H1 (cell line): ENCODE data around the gene FOXC2. TPM values are rescaled to one million over a fixed set of nuclear protein-coding genes. Genes with fewer than 3 reads are reported as not detected.

Source experiments
- CTCF ChIA-PET: fragments of 300-600 bp; sonication (Branson Sonifier 250); formaldehyde crosslinking; loops from one replicate; lab custom pipeline; 2021; ENCODE audit not compliant: partially characterized antibody; lab: Charles Lee
- POLR2A ChIA-PET: fragments of 300-600 bp; sonication (Branson Sonifier 250); formaldehyde crosslinking; loops from one replicate; lab custom pipeline; 2021; ENCODE audit warnings: inconsistent platforms; ENCODE audit not compliant: partially characterized antibody; lab: Charles Lee
- DNase-seq, 2 experiments: peaks; one replicate each; pipeline versions ENCODE4 v3.0.0 to v3.0.0-alpha.2; 2010 to 2022; ENCODE audit warnings: low spot score in 2 of 2, low read depth in 1 of 2, mixed read lengths in 1 of 2
- FAIRE-seq: peaks from 2 replicates; lab custom pipeline; 2011; peaks lifted over from hg19 to GRCh38; lab: Jason Lieb, UNC
- H2AFZ ChIP-seq: 2 replicates; pipeline ENCODE4 v1.8.1; 2012; ENCODE audit warnings: low read length, inconsistent platforms
- H2AK5ac ChIP-seq: 2 replicates; pipeline ENCODE4 v1.6.1; 2013; ENCODE audit warnings: low read depth, low read length
- H2BK120ac ChIP-seq: replicated peaks from 2 replicates; pipeline ENCODE3; 2013; ENCODE audit warnings: low read depth, low read length, inconsistent platforms
- H2BK12ac ChIP-seq: 2 replicates; pipeline ENCODE4 v1.6.1; 2013; ENCODE audit warnings: low read depth, low read length
- H2BK15ac ChIP-seq: 2 replicates; pipeline ENCODE4 v1.6.1; 2013; ENCODE audit warnings: low read length
- H2BK20ac ChIP-seq: 2 replicates; pipeline ENCODE4 v1.6.1; 2013; ENCODE audit warnings: low read length
- H2BK5ac ChIP-seq: 2 replicates; pipeline ENCODE4 v1.6.1; 2013; ENCODE audit warnings: low read depth, low read length
- H3K14ac ChIP-seq: 2 replicates; pipeline ENCODE4 v1.6.1; 2013; ENCODE audit warnings: inconsistent platforms; ENCODE audit not compliant: insufficient read length
- H3K18ac ChIP-seq: 2 replicates; pipeline ENCODE4 v1.6.1; 2013; ENCODE audit warnings: low read length; ENCODE audit errors: extremely low read depth
- H3K23ac ChIP-seq: 2 replicates; pipeline ENCODE4 v1.6.1; 2013; ENCODE audit warnings: inconsistent platforms; ENCODE audit not compliant: insufficient read length
- H3K23me2 ChIP-seq: 2 replicates; pipeline ENCODE4 v1.6.1; 2013; ENCODE audit warnings: low read depth, low read length
- H3K27ac ChIP-seq: 2 replicates; pipeline ENCODE4 v1.6.1; 2011; ENCODE audit warnings: low read depth, low read length, inconsistent platforms
- H3K27me3 ChIP-seq, 4 experiments: replicated peaks in 1 of 4; 1 replicate in 1 of 4; 2 replicates in 3 of 4; pipeline versions ENCODE4 v1.6.1 to v1.8.1; 2011 to 2013; ENCODE audit warnings: low read length in 3 of 4, mild to moderate bottlenecking in 3 of 4, inconsistent platforms in 2 of 4, mixed read lengths in 2 of 4, moderate library complexity in 1 of 4; ENCODE audit not compliant: control insufficient read depth in 3 of 4, insufficient read depth in 3 of 4; ENCODE audit errors: extremely low read depth in 1 of 4
- H3K36me3 ChIP-seq, 4 experiments: 2 replicates each; pipeline versions ENCODE4 v1.6.1 to v1.8.1; 2011 to 2013; ENCODE audit warnings: mild to moderate bottlenecking in 4 of 4, low read length in 3 of 4, moderate library complexity in 2 of 4, control low read depth in 1 of 4, inconsistent platforms in 1 of 4; ENCODE audit not compliant: insufficient read depth in 4 of 4, control insufficient read depth in 2 of 4
- H3K4ac ChIP-seq: replicated peaks from 2 replicates; pipeline ENCODE3; 2013; ENCODE audit warnings: low read length, low read depth, mixed read lengths, inconsistent platforms; ENCODE audit not compliant: insufficient read length
- H3K4me1 ChIP-seq, 4 experiments: replicated peaks in 1 of 4; 1 replicate in 1 of 4; 2 replicates in 3 of 4; pipeline versions ENCODE4 v1.6.1 to v1.8.1; 2011 to 2013; ENCODE audit warnings: low read length in 3 of 4, inconsistent platforms in 2 of 4, mixed read lengths in 1 of 4; ENCODE audit not compliant: insufficient read depth in 4 of 4, control insufficient read depth in 3 of 4
- H3K4me2 ChIP-seq, 2 experiments: 2 replicates each; pipeline versions ENCODE4 v1.6.1 to v1.8.1; 2011 to 2013; ENCODE audit warnings: low read depth in 2 of 2, low read length in 2 of 2, control low read depth in 1 of 2, inconsistent platforms in 1 of 2, mild to moderate bottlenecking in 1 of 2; ENCODE audit not compliant: insufficient read depth in 1 of 2
- H3K4me3 ChIP-seq, 4 experiments: fragments of 200-600, 300-600 bp in 1 of 4; sonication (generic), shearing (Covaris generic), sonication (Bioruptor Twin) in 1 of 4; 2 replicates each; pipeline versions ENCODE4 v1.5.1 to v1.8.1; 2011 to 2016; ENCODE audit warnings: low read length in 4 of 4, low read depth in 3 of 4, control low read depth in 2 of 4, inconsistent platforms in 2 of 4, mild to moderate bottlenecking in 2 of 4, mixed read lengths in 1 of 4, moderate library complexity in 1 of 4; ENCODE audit not compliant: insufficient read depth in 2 of 4; ENCODE audit errors: extremely low read depth in 1 of 4
- H3K56ac ChIP-seq: replicated peaks from 2 replicates; pipeline ENCODE3; 2013; ENCODE audit warnings: low read depth, mild to moderate bottlenecking, mixed read lengths, low read length, inconsistent platforms; ENCODE audit not compliant: insufficient read length
- H3K79me1 ChIP-seq: 2 replicates; pipeline ENCODE4 v1.6.1; 2013; ENCODE audit warnings: low read depth, low read length, control low read depth
- H3K79me2 ChIP-seq, 2 experiments: 2 replicates each; pipeline versions ENCODE4 v1.6.1 to v1.8.1; 2012 to 2013; ENCODE audit warnings: low read length in 2 of 2, mild to moderate bottlenecking in 2 of 2, inconsistent platforms in 1 of 2; ENCODE audit not compliant: insufficient read depth in 2 of 2, control insufficient read depth in 1 of 2
- H3K9ac ChIP-seq, 4 experiments: replicated peaks in 1 of 4; 1 replicate in 1 of 4; 2 replicates in 3 of 4; pipeline versions ENCODE4 v1.6.1 to v1.8.1; 2011 to 2013; ENCODE audit warnings: low read depth in 3 of 4, low read length in 3 of 4, control low read depth in 2 of 4, mild to moderate bottlenecking in 2 of 4, moderate library complexity in 2 of 4, inconsistent platforms in 1 of 4; ENCODE audit errors: extremely low read depth in 1 of 4
- H3K9me3 ChIP-seq, 2 experiments: 2 replicates each; pipeline versions ENCODE4 v1.6.1 to v1.8.1; 2012 to 2013; ENCODE audit warnings: mild to moderate bottlenecking in 2 of 2, moderate library complexity in 2 of 2, control low read depth in 1 of 2, inconsistent platforms in 1 of 2, low read depth in 1 of 2, low read length in 1 of 2, mixed read lengths in 1 of 2; ENCODE audit not compliant: insufficient read depth in 2 of 2
- H4K20me1 ChIP-seq, 2 experiments: replicated peaks in 1 of 2; 2 replicates each; pipeline versions ENCODE3 to v1.8.1; 2011 to 2013; ENCODE audit warnings: inconsistent platforms in 2 of 2, low read length in 2 of 2, mild to moderate bottlenecking in 1 of 2; ENCODE audit not compliant: insufficient read depth in 2 of 2, control insufficient read depth in 1 of 2
- H4K5ac ChIP-seq: 2 replicates; pipeline ENCODE4 v1.6.1; 2013; ENCODE audit warnings: low read length, low read depth, mixed read lengths, inconsistent platforms; ENCODE audit not compliant: insufficient read length
- H4K8ac ChIP-seq: 2 replicates; pipeline ENCODE4 v1.8.0; 2013; ENCODE audit warnings: mild to moderate bottlenecking, moderate library complexity, low read length, inconsistent platforms; ENCODE audit not compliant: insufficient read depth; ENCODE audit errors: extremely low read depth
- H4K91ac ChIP-seq: replicated peaks from 2 replicates; pipeline ENCODE3; 2013; ENCODE audit warnings: low read length, mixed read lengths, inconsistent platforms; ENCODE audit not compliant: insufficient read length
- EGR1 ChIP-seq: IDR thresholded peaks from 2 replicates; pipeline ENCODE4 v1.6.1; 2011; ENCODE audit warnings: low read depth, low read length, borderline replicate concordance
- HDAC2 ChIP-seq, 2 experiments: fragments of 300-600 bp in 1 of 2; sonication (generic) in 1 of 2; IDR thresholded peaks; 2 replicates each; pipeline ENCODE4 v1.6.1; 2011 to 2012; ENCODE audit warnings: low read depth in 2 of 2, low read length in 2 of 2, mild to moderate bottlenecking in 2 of 2, moderate library complexity in 2 of 2, borderline replicate concordance in 1 of 2, inconsistent platforms in 1 of 2
- POLR2AphosphoS5 ChIP-seq: IDR thresholded peaks from 2 replicates; pipeline ENCODE4 v1.6.1; 2011; ENCODE audit warnings: low read depth, low read length
- RAD21 ChIP-seq, 2 experiments: IDR thresholded peaks in 1 of 2; conservative IDR thresholded peaks in 1 of 2; 2 replicates each; pipeline ENCODE4 v1.6.1; 2011; ENCODE audit warnings: low read depth in 2 of 2, low read length in 2 of 2, improper control_type of control experiment in 1 of 2, inconsistent platforms in 1 of 2, mild to moderate bottlenecking in 1 of 2, moderate library complexity in 1 of 2
- RNF2 ChIP-seq: fragments of 200-900, 300-1000 bp; sonication (generic); IDR thresholded peaks from 2 replicates; pipeline ENCODE4 v1.7.1; 2016; ENCODE audit warnings: borderline replicate concordance, low read depth, mild to moderate bottlenecking, antibody characterized with exemption, low read length; ENCODE audit not compliant: poor library complexity, severe bottlenecking; ENCODE audit errors: missing control alignments
- SIRT6 ChIP-seq: IDR thresholded peaks from one replicate; pipeline ENCODE4 v1.7.1; 2012; ENCODE audit warnings: low read length, inconsistent platforms
- WGBS, 2 experiments: shearing (Covaris generic) in 1 of 2; methylation state at CpG; one replicate each; pipeline versions ENCODE4 v1.1.6 to v1.1.7; 2013 to 2015; ENCODE audit warnings: low lambda C conversion rate in 2 of 2, mixed read lengths in 2 of 2, inconsistent platforms in 1 of 2, low coverage in 1 of 2, missing lambda C conversion rate in 1 of 2; ENCODE audit not compliant: insufficient replicate concordance in 2 of 2, insufficient coverage in 1 of 2, insufficient read length in 1 of 2; ENCODE audit errors: extremely low coverage in 1 of 2, missing lambda C conversion rate in 1 of 2; 5-methylcytosine and 5-hydroxymethylcytosine counted together
- polyA plus RNA-seq, 7 experiments: library from polyadenylated mRNA; depleted of rRNA in 3 of 7; stranded (reverse) in 5 of 7; unstranded in 2 of 7; fragments of >200 nt in 5 of 7; fragments of 200-250 nt in 2 of 7; gene quantifications; 1 replicate in 5 of 7; 2 replicates in 1 of 7; 4 replicates in 1 of 7; pipeline versions ENCODE4 v1.2.1 to v1.2.3, GENCODE V29; 2011 to 2013; ENCODE audit warnings: missing spikeins in 2 of 7, mixed read lengths in 2 of 7
- total RNA-seq: library from RNA; stranded (reverse); fragmentation: NEBNext Ultra II Directional; extraction: Animal tissue kit (Norgen Biotek cat#: 25700); gene quantifications from 2 replicates; pipeline ENCODE4 v1.2.1, GENCODE V29; 2021
- TF ChIP-seq, protein P1 (sequence below): IDR thresholded peaks from 2 replicates; pipeline ENCODE4 v1.6.1; 2012; ENCODE audit warnings: inconsistent platforms

Gene FOXC2
- total and polyA plus RNA-seq, 2 of the 8 experiments (the other 6 are each of a cell fraction or from before 2014, with no cell fraction given) = 0.09 TPM; not detected in 1

GRCh38 chr16:86540894-86541293, 25.7 kb upstream of the FOXC2 start:
- Histone ChIP-seq H3K9me3 (no peaks in the 10 kb centered on the region), H2AFZ (no peak overlapping the region), H2AK5ac (no peak overlapping the region), H3K23ac (no peak overlapping the region), H3K56ac (no peak overlapping the region), H3K4me2 (no peak overlapping the region), H2BK120ac (no peak overlapping the region), H3K36me3 (peaks cover 0 to 5% (median 3%) of the 10 kb centered on the region in 4 experiments; a peak in 5 of 8 replicates), H4K91ac (no peak overlapping the region), H4K20me1 (peaks cover 0 to 2% of the 10 kb centered on the region in 2 experiments), H3K27me3 (no peaks in the 10 kb centered on the region), H2BK12ac (no peak overlapping the region), H3K4me3 (no peak overlapping the region), H3K23me2 (no peaks in the 10 kb centered on the region), H3K27ac (no peak overlapping the region), H3K79me2 (no peaks in the 10 kb centered on the region), H4K5ac (no peak overlapping the region), H3K14ac (no peak overlapping the region), H3K4ac (no peak overlapping the region), H2BK20ac (no peak overlapping the region), H3K18ac (no peak overlapping the region), H3K9ac (no peak overlapping the region), H2BK5ac (no peak overlapping the region), H4K8ac (no peak overlapping the region), H3K79me1 (no peaks in the 10 kb centered on the region), H3K4me1 (no peaks in the 10 kb centered on the region), H2BK15ac (no peak overlapping the region)
- no peak for DNase-seq
- TF ChIP-seq SIRT6 (no peak), HDAC2 (IDR thresholded peaks at IDR 0.05; ENCODE audit: borderline replicate concordance in 1 of 2, low read depth in 2 of 2, low read length in 2 of 2) (no peak), RAD21 (IDR thresholded peaks at IDR 0.05 in 1 of 2, conservative IDR thresholded peaks at IDR 0.05 in 1 of 2; ENCODE audit: low read depth in 2 of 2, low read length in 2 of 2) (no peak), RNF2 (no peak), EGR1 (no peak), POLR2AphosphoS5 (no peak)
- TF ChIP-seq, protein P1, sequence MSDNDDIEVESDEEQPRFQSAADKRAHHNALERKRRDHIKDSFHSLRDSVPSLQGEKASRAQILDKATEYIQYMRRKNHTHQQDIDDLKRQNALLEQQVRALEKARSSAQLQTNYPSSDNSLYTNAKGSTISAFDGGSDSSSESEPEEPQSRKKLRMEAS = no peak
- FAIRE-seq = no peak
- 81% methylated on average over 6 of the region's 6 CpGs; no CpG with 5 or more reads in 1 of the 2 experiments for WGBS, 2 experiments
- POLR2A ChIA-PET = no interaction called here
- CTCF ChIA-PET = interaction anchor here (1.0 to 1.7 kb wide), 3 partner anchors 10 to 24 kb away, joined by 3 to 4 read pairs (median 4); no protein-coding TSS in a partner anchor
